HCT116 (cell line): Measurements from ENCODE around the gene LRP4. TPM values are rescaled to one million over a fixed set of nuclear protein-coding genes. Genes with fewer than 3 reads are reported as not detected.
"Not testable (repeated sequence)": the region's sequence is repeated elsewhere in the genome, so short reads cannot be mapped to it uniquely, and the experiment has no call there.

Experiments used
- ATAC-seq: fragments of 200-7000 bp; cut with Tn5 transposase; 2 replicates; pipeline ENCODE4 v1.9.1; 2020; ENCODE audit warnings: mild to moderate bottlenecking, moderate library complexity
- BruUV-seq: library from RNA; stranded (reverse); fragments of 400-500 nt; replicated peaks from 2 replicates; lab custom pipeline; 2021; lab: Mats Ljungman, UMichigan
- CTCF ChIA-PET: fragments of 300-600 bp; sonication (Branson Sonifier 250); formaldehyde crosslinking; loops from one replicate; lab custom pipeline; 2021; ENCODE audit warnings: antibody characterized with exemption; lab: Charles Lee
- POLR2A ChIA-PET: fragments of 300-600, 350-600 bp; sonication (Branson Sonifier 250); formaldehyde crosslinking; loops from one replicate; lab custom pipeline; 2021; ENCODE audit warnings: antibody characterized with exemption; lab: Charles Lee
- RAD21 ChIA-PET, 2 experiments: fragments of 300-600 bp; sonication (Branson Sonifier 250); formaldehyde crosslinking; loops; one replicate each; lab custom pipeline; 2023; ENCODE audit warnings: low total read pairs in 2 of 2; ENCODE audit not compliant: uncharacterized antibody in 2 of 2, unreplicated experiment in 2 of 2, low non-redundant PET in 1 of 2; lab: Charles Lee
- DNase-seq: peaks from one replicate; pipeline ENCODE4 v3.0.0-alpha.2; 2010; ENCODE audit warnings: low read depth, low spot score
- H2AFZ ChIP-seq: fragments of 200-600 bp; shearing (Covaris generic), sonication (generic); 2 replicates; pipeline ENCODE4 v1.6.1; 2017; ENCODE audit warnings: low read depth, mixed run types, mixed read lengths, antibody characterized with exemption, low read length; ENCODE audit not compliant: poor library complexity, severe bottlenecking
- H3K27ac ChIP-seq: 2 replicates; pipeline ENCODE4 v1.5.1; 2012; ENCODE audit warnings: low read depth, low read length
- H3K27me3 ChIP-seq: fragments of 200-600 bp; sonication (generic); 2 replicates; pipeline ENCODE4 v1.6.1; 2016; ENCODE audit warnings: mixed run types, low read length, mixed read lengths; ENCODE audit not compliant: insufficient read depth
- H3K36me3 ChIP-seq, 2 experiments: fragments of 200-500 bp in 1 of 2; fragments of 200-600 bp in 1 of 2; sonication (Bioruptor generic) in 1 of 2; sonication (generic) in 1 of 2; 2 replicates each; pipeline versions ENCODE4 v1.5.1 to v1.6.1; 2014 to 2016; ENCODE audit warnings: low read length in 2 of 2, inconsistent platforms in 1 of 2, mixed read lengths in 1 of 2, mixed run types in 1 of 2; ENCODE audit not compliant: insufficient read depth in 2 of 2, control insufficient read depth in 1 of 2
- H3K4me1 ChIP-seq, 2 experiments: fragments of 200-600 bp in 1 of 2; sonication (generic) in 1 of 2; 2 replicates each; pipeline versions ENCODE4 v1.5.1 to v1.6.1; 2012 to 2017; ENCODE audit warnings: low read length in 2 of 2, inconsistent platforms in 1 of 2, mild to moderate bottlenecking in 1 of 2, mixed read lengths in 1 of 2, mixed run types in 1 of 2, moderate library complexity in 1 of 2; ENCODE audit not compliant: insufficient read depth in 2 of 2, control insufficient read depth in 1 of 2
- H3K4me2 ChIP-seq: fragments of 200-600 bp; sonication (generic); 2 replicates; pipeline ENCODE4 v1.6.1; 2017; ENCODE audit warnings: mixed run types, low read length, mixed read lengths
- H3K4me3 ChIP-seq, 2 experiments: fragments of 200-600 bp in 1 of 2; sonication (generic) in 1 of 2; replicated peaks in 1 of 2; 2 replicates each; pipeline ENCODE4 v1.5.1; 2011 to 2016; ENCODE audit warnings: low read length in 2 of 2, control low read depth in 1 of 2, low read depth in 1 of 2, mild to moderate bottlenecking in 1 of 2, mixed read lengths in 1 of 2, mixed run types in 1 of 2
- H3K79me2 ChIP-seq: fragments of 200-600 bp; sonication (generic); 2 replicates; pipeline ENCODE4 v1.6.1; 2017; ENCODE audit warnings: mild to moderate bottlenecking, mixed run types, low read length, moderate library complexity, mixed read lengths; ENCODE audit not compliant: insufficient read depth
- H3K9ac ChIP-seq: fragments of 200-600 bp; sonication (generic); 2 replicates; pipeline ENCODE4 v1.6.1; 2016; ENCODE audit warnings: low read length, mixed read lengths
- H3K9me2 ChIP-seq: fragments of 200-600 bp; sonication (generic), shearing (Covaris generic); 2 replicates; pipeline ENCODE4 v1.6.1; 2017; ENCODE audit warnings: mixed run types, mild to moderate bottlenecking, moderate library complexity; ENCODE audit not compliant: insufficient read depth
- H3K9me3 ChIP-seq, 2 experiments: fragments of 200-500 bp in 1 of 2; fragments of 200-600 bp in 1 of 2; sonication (Bioruptor generic) in 1 of 2; sonication (generic) in 1 of 2; 2 replicates each; pipeline ENCODE4 v1.6.1; 2014 to 2017; ENCODE audit warnings: low read length in 2 of 2, mixed read lengths in 2 of 2, inconsistent platforms in 1 of 2, low read depth in 1 of 2, mild to moderate bottlenecking in 1 of 2, mixed run types in 1 of 2, moderate library complexity in 1 of 2; ENCODE audit not compliant: control insufficient read depth in 1 of 2, insufficient read depth in 1 of 2
- H4K20me1 ChIP-seq: fragments of 200-600 bp; sonication (generic), shearing (Covaris generic); 2 replicates; pipeline ENCODE4 v1.6.1; 2017; ENCODE audit warnings: mixed run types, mild to moderate bottlenecking, moderate library complexity; ENCODE audit not compliant: insufficient read depth
- CBX3 ChIP-seq: IDR thresholded peaks from 2 replicates; pipeline ENCODE4 v1.6.1; 2012; ENCODE audit warnings: low read depth
- JUND ChIP-seq: IDR thresholded peaks from 2 replicates; pipeline ENCODE4 v1.6.1; 2012
- intact Hi-C: fragments of 100-400 bp; cut with micrococcal nuclease; formaldehyde crosslinking; loops from 2 replicates; pipeline ENCODE4 v1.10.0; 2022
- total RNA-seq: library from RNA; stranded (reverse); gene quantifications from one replicate; pipeline ENCODE4 v1.2.1, GENCODE V29; 2021; ENCODE audit not compliant: unreplicated experiment

Gene LRP4
- total RNA-seq, 1 experiment from 2014 or later, result 7.4 TPM

GRCh38 chr11:46930089-46930488 lies 11.7 kb upstream of the LRP4 start:
- Histone ChIP-seq H3K36me3 (no peaks in the 10 kb centered on the region), H3K4me3 (no peak overlapping the region), H3K4me2 (no peak overlapping the region; the same call in 1 of the 2 replicates), H3K9me3 (no peaks in the 10 kb centered on the region), H4K20me1 (no peaks in the 10 kb centered on the region), H3K9ac (no peak overlapping the region), H3K4me1 (peaks cover 0 to 8% of the 10 kb centered on the region in 2 experiments; a peak in 2 of 4 replicates), H3K27ac (no peak overlapping the region), H2AFZ (no peak overlapping the region), H3K27me3 (no peaks in the 10 kb centered on the region), H3K9me2 (no peaks in the 10 kb centered on the region), H3K79me2 (no peaks in the 10 kb centered on the region)
- ChIA-PET POLR2A (no interaction called here), CTCF (no interaction called here), RAD21 (no interaction called here)
- peak; percentile 33; the same call in 1 of the 2 replicates for TF ChIP-seq JUND
- no peak for TF ChIP-seq CBX3
- ATAC-seq (no peak), DNase-seq (no peak)
- BruUV-seq, result no TSS peak
- intact Hi-C loops, result no loop called here

GRCh38 chr11:46928701-46929100 lies 10.4 kb upstream of the LRP4 start:
- H3K79me2 ChIP-seq, CTCF ChIA-PET, H3K27me3 ChIP-seq, ATAC-seq, POLR2A ChIA-PET, BruUV-seq, H2AFZ ChIP-seq, intact Hi-C loops, H3K36me3 ChIP-seq, H3K9me2 ChIP-seq, H4K20me1 ChIP-seq, H3K9me3 ChIP-seq, H3K4me3 ChIP-seq, H3K4me1 ChIP-seq, RAD21 ChIA-PET, H3K9ac ChIP-seq, DNase-seq, H3K27ac ChIP-seq, H3K4me2 ChIP-seq: not testable (repeated sequence)

GRCh38 chr11:46927928-46928327 lies 9.6 kb upstream of the LRP4 start:
- H3K4me2 ChIP-seq, H3K27ac ChIP-seq, H3K4me1 ChIP-seq, H3K9me3 ChIP-seq, intact Hi-C loops, H3K27me3 ChIP-seq, H4K20me1 ChIP-seq, RAD21 ChIA-PET, H3K9me2 ChIP-seq, DNase-seq, H3K36me3 ChIP-seq, H3K79me2 ChIP-seq, BruUV-seq, CTCF ChIA-PET, ATAC-seq, H3K9ac ChIP-seq, H3K4me3 ChIP-seq, POLR2A ChIA-PET, H2AFZ ChIP-seq: not testable (repeated sequence)
